Uterus (tissue), 2 donors: ENCODE results near the gene BACE2.

Experiments
- POLR2A ChIP-seq, 2 donors: fragments of 450-650 bp; IDR thresholded peaks; one replicate each; pipeline ENCODE4 v1.6.1; 2016; ENCODE audit warnings: antibody characterized with exemption in 2 of 2, mild to moderate bottlenecking in 1 of 2, moderate library complexity in 1 of 2
- TF ChIP-seq, protein P1 (sequence below), 4 experiments: fragments of 200-600 bp in 2 of 4; fragments of 450-650 bp in 2 of 4; sonication (generic) in 2 of 4; IDR thresholded peaks; one replicate each; pipeline ENCODE4 v1.5.1; 2016 to 2019; ENCODE audit warnings: antibody characterized with exemption in 4 of 4, mild to moderate bottlenecking in 2 of 4, moderate library complexity in 1 of 4

- TF ChIP-seq, protein P1, sequence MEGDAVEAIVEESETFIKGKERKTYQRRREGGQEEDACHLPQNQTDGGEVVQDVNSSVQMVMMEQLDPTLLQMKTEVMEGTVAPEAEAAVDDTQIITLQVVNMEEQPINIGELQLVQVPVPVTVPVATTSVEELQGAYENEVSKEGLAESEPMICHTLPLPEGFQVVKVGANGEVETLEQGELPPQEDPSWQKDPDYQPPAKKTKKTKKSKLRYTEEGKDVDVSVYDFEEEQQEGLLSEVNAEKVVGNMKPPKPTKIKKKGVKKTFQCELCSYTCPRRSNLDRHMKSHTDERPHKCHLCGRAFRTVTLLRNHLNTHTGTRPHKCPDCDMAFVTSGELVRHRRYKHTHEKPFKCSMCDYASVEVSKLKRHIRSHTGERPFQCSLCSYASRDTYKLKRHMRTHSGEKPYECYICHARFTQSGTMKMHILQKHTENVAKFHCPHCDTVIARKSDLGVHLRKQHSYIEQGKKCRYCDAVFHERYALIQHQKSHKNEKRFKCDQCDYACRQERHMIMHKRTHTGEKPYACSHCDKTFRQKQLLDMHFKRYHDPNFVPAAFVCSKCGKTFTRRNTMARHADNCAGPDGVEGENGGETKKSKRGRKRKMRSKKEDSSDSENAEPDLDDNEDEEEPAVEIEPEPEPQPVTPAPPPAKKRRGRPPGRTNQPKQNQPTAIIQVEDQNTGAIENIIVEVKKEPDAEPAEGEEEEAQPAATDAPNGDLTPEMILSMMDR (IDR thresholded peaks at IDR 0.05) = no peak
- no peak for TF ChIP-seq POLR2A (IDR thresholded peaks at IDR 0.05)
These were observed 11.8 kb upstream of the BACE2 start for GRCh38 chr21:41156142-41156541.
